HepG2 (cell line): ENCODE results near the gene CDC42EP4. TPM values are rescaled to one million over a fixed set of nuclear protein-coding genes. Genes with fewer than 3 reads are reported as not detected.

ENCODE experiments used
- AFF4 ChIP-seq: sonication (generic); formaldehyde crosslinking; IDR thresholded peaks from 2 replicates; pipeline ENCODE4 v1.4.0; 2020; ENCODE audit warnings: missing genetic modification reagents
- ARID3A ChIP-seq: IDR thresholded peaks from 2 replicates; pipeline ENCODE4 v1.6.1; 2012; ENCODE audit warnings: low read depth, low read length, improper control_type of control experiment
- ATF7 ChIP-seq, 2 experiments: fragments of 450-650 bp in 1 of 2; sonication (generic) in 1 of 2; formaldehyde crosslinking in 1 of 2; IDR thresholded peaks; 2 replicates each; pipeline versions ENCODE4 v1.4.0 to v1.6.1; 2016 to 2020; ENCODE audit warnings: antibody characterized with exemption in 1 of 2, mild to moderate bottlenecking in 1 of 2, missing genetic modification reagents in 1 of 2
- DNMT3B ChIP-seq: conservative IDR thresholded peaks from 2 replicates; pipeline ENCODE4 v1.6.1; 2016; ENCODE audit warnings: missing biosample characterization, control low read depth
- HNRNPUL1 ChIP-seq: fragments of 200-400 bp; formaldehyde crosslinking; IDR thresholded peaks from 2 replicates; pipeline ENCODE4 v1.6.1; 2017; ENCODE audit warnings: low read depth, mild to moderate bottlenecking, low read length, moderate library complexity
- LRRFIP1 ChIP-seq: sonication (generic); formaldehyde crosslinking; conservative IDR thresholded peaks from 2 replicates; pipeline ENCODE4 v1.4.0; 2020; ENCODE audit warnings: missing genetic modification reagents
- MIER3 ChIP-seq: IDR thresholded peaks from 2 replicates; pipeline ENCODE4 v1.6.1; 2016; ENCODE audit warnings: missing compliant biosample characterization, borderline replicate concordance
- PHB2 ChIP-seq: fragments of 450-650 bp; IDR thresholded peaks from 2 replicates; pipeline ENCODE4 v1.6.1; 2018; ENCODE audit not compliant: partially characterized antibody
- STAT6 ChIP-seq: sonication (generic); formaldehyde crosslinking; IDR thresholded peaks from 2 replicates; pipeline ENCODE4 v1.4.0; 2020; ENCODE audit warnings: missing genetic modification reagents, mild to moderate bottlenecking, borderline replicate concordance
- ZEB1 ChIP-seq: IDR thresholded peaks from 2 replicates; pipeline ENCODE4 v1.6.1; 2012; ENCODE audit warnings: mild to moderate bottlenecking, low read depth, inconsistent platforms; ENCODE audit not compliant: insufficient replicate concordance
- ZFP41 ChIP-seq: sonication (generic); formaldehyde crosslinking; IDR thresholded peaks from 2 replicates; pipeline ENCODE4 v1.4.0; 2020; ENCODE audit warnings: mild to moderate bottlenecking, missing genetic modification reagents, borderline replicate concordance
- ZNF136 ChIP-seq: sonication (generic); formaldehyde crosslinking; IDR thresholded peaks from 2 replicates; pipeline ENCODE4 v1.8.1; 2022; ENCODE audit warnings: low read depth, mild to moderate bottlenecking, moderate library complexity, missing genetic modification reagents
- ZNF234 ChIP-seq: sonication (generic); formaldehyde crosslinking; conservative IDR thresholded peaks from 2 replicates; pipeline ENCODE4 v1.5.1; 2020; ENCODE audit warnings: mild to moderate bottlenecking, missing genetic modification reagents
- ZNF510 ChIP-seq: sonication (generic); formaldehyde crosslinking; IDR thresholded peaks from 2 replicates; pipeline ENCODE4 v1.4.0; 2020; ENCODE audit warnings: low read depth, mild to moderate bottlenecking, missing genetic modification reagents
- ZNF703 ChIP-seq: sonication (generic); formaldehyde crosslinking; IDR thresholded peaks from 2 replicates; pipeline ENCODE4 v1.5.1; 2020; ENCODE audit warnings: missing genetic modification reagents, mild to moderate bottlenecking, moderate library complexity, borderline replicate concordance
- polyA plus RNA-seq, 8 experiments: library from polyadenylated mRNA; depleted of rRNA in 3 of 8; stranded (reverse) in 7 of 8; unstranded in 1 of 8; fragments of >200 nt; fragmentation: Illumina TruSeq in 4 of 8; extraction: Trizol in 4 of 8; gene quantifications; 2 replicates each; pipeline versions ENCODE4 v1.2.1 to v1.2.3, GENCODE V29; 2011 to 2016; ENCODE audit warnings: low read depth in 4 of 8, missing spikeins in 1 of 8, mixed read lengths in 1 of 8; ENCODE audit not compliant: insufficient read depth in 1 of 8
- total RNA-seq, 5 experiments: library from RNA; depleted of rRNA; stranded (reverse); fragments of >200 nt; fragmentation: Illumina TruSeq; extraction: Trizol; gene quantifications; 2 replicates each; pipeline ENCODE4 v1.2.3, GENCODE V29; 2016; ENCODE audit warnings: low read depth in 1 of 5

The CDC42EP4 gene
- total and polyA plus RNA-seq, 2 of the 13 experiments (the other 11 are each of a cell fraction or from before 2014, with no cell fraction given), result 19.0 to 54.0 TPM

DNA sequence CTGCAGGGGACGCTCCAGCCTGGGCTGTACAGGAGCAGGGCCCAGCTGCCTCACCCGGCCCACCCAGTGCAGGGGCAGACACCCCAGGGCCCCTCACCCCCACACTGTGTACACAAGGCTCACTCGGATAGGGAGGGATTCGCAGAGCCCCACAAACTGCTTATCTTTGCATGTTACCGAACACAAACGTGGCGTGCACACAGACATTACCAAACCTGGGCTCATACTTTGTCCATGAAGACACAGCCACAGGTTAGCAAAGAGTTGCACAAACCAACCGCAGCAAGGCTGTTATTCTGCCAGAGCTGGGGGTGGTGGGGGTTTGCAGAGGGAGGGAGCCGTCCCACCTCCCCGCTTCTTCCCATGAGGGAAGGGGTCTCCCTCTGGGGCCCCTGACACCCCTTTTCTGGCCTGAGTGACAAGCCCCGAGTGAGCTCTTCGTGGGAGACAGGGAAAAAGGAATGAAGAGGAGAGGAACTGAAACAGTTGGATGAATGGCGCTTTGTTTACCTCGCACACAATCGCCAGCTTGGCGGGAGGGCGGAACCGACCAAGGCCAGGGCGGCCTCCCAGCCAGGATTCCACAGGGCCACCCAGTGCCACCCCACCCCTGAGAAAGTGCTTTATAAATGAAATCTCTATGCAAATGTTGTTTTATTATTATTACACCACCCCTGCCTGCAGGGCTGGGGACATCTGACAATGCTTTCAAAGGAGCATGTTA lies 49.7 kb downstream of the CDC42EP4 start (continued):
- TF ChIP-seq ZNF510 (CRISPR knock-in tag), result peak; percentile 18; the same call in 1 of the 2 replicates
- 0 out of 2 replicates have a peak, but pooled peaks have one; percentile 76 for TF ChIP-seq LRRFIP1 (CRISPR knock-in tag)
- TF ChIP-seq ARID3A, result peak; percentile 8; the same call in 1 of the 2 replicates
- TF ChIP-seq HNRNPUL1, result no peak
- no peak for TF ChIP-seq ZNF234 (CRISPR knock-in tag)
- TF ChIP-seq MIER3, result peak; percentile 66; the same call in 1 of the 2 replicates
- TF ChIP-seq STAT6 (CRISPR knock-in tag), result no peak; the same call in 1 of the 2 replicates
- peak; percentile 16 for TF ChIP-seq ZEB1
- TF ChIP-seq ATF7 (IDR thresholded peaks at IDR 0.05), result no peak
- peak; percentile 82 for TF ChIP-seq ATF7 (CRISPR knock-in tag; IDR thresholded peaks at IDR 0.05)
- TF ChIP-seq PHB2, result no peak
- no peak for TF ChIP-seq ZNF703 (CRISPR knock-in tag)
- TF ChIP-seq AFF4 (CRISPR knock-in tag), result peak; percentile 62; the same call in 1 of the 2 replicates
- peak; percentile 17; the same call in 1 of the 2 replicates for TF ChIP-seq DNMT3B (CRISPR knock-in tag)
- TF ChIP-seq ZNF136, result no peak; the same call in 1 of the 2 replicates
- TF ChIP-seq ZFP41 (CRISPR knock-in tag), result peak; percentile 68; the same call in 1 of the 2 replicates
